Measurements from ENCODE around the gene ZNF618. TPM values are rescaled to one million over a fixed set of nuclear protein-coding genes. Genes with fewer than 3 reads are reported as not detected.

Gene ZNF618
- total and polyA plus RNA-seq, 2 experiments from 2014 or later = 12.1 to 22.1 TPM

DNA sequence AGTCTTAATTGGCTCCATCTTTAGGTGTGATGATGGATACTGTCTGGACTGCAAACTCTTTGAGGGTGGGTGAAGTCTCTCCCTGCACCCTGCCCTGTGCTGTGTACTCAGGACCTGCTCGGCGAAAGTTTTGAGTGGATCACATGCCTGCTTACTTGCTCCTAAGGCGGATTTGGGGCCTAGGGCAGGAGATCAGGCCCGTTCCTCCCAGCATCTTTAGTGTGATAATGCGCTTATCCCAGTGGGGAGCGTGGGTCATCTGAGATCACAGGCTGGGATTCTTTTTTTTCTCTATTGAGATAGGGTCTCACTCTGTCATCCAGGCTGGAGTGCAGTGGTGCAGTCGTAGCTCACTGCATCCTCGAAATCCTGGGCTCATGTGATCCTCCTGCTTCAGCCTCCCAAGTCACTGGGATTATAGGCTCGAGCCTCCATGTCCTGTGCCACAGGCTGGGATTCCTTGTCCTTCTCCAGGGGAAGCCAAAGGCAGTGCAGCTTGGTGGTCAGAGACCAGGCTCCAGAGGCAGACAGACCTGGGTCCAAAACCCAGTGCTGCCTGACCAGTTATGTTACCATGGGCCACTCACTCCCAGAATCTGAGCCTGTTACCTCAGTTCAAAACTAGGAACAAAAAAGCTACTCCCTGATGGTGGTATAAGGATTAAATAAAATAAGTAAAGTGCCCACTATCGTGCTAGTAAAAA, 59.7 kb downstream of the ZNF618 start (continued):
- TF ChIP-seq, protein P1, sequence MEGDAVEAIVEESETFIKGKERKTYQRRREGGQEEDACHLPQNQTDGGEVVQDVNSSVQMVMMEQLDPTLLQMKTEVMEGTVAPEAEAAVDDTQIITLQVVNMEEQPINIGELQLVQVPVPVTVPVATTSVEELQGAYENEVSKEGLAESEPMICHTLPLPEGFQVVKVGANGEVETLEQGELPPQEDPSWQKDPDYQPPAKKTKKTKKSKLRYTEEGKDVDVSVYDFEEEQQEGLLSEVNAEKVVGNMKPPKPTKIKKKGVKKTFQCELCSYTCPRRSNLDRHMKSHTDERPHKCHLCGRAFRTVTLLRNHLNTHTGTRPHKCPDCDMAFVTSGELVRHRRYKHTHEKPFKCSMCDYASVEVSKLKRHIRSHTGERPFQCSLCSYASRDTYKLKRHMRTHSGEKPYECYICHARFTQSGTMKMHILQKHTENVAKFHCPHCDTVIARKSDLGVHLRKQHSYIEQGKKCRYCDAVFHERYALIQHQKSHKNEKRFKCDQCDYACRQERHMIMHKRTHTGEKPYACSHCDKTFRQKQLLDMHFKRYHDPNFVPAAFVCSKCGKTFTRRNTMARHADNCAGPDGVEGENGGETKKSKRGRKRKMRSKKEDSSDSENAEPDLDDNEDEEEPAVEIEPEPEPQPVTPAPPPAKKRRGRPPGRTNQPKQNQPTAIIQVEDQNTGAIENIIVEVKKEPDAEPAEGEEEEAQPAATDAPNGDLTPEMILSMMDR (conservative IDR thresholded peaks at IDR 0.05; ENCODE audit: low read depth in 2 of 2) = no peak
- TF ChIP-seq, protein P2, sequence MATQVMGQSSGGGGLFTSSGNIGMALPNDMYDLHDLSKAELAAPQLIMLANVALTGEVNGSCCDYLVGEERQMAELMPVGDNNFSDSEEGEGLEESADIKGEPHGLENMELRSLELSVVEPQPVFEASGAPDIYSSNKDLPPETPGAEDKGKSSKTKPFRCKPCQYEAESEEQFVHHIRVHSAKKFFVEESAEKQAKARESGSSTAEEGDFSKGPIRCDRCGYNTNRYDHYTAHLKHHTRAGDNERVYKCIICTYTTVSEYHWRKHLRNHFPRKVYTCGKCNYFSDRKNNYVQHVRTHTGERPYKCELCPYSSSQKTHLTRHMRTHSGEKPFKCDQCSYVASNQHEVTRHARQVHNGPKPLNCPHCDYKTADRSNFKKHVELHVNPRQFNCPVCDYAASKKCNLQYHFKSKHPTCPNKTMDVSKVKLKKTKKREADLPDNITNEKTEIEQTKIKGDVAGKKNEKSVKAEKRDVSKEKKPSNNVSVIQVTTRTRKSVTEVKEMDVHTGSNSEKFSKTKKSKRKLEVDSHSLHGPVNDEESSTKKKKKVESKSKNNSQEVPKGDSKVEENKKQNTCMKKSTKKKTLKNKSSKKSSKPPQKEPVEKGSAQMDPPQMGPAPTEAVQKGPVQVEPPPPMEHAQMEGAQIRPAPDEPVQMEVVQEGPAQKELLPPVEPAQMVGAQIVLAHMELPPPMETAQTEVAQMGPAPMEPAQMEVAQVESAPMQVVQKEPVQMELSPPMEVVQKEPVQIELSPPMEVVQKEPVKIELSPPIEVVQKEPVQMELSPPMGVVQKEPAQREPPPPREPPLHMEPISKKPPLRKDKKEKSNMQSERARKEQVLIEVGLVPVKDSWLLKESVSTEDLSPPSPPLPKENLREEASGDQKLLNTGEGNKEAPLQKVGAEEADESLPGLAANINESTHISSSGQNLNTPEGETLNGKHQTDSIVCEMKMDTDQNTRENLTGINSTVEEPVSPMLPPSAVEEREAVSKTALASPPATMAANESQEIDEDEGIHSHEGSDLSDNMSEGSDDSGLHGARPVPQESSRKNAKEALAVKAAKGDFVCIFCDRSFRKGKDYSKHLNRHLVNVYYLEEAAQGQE (IDR thresholded peaks at IDR 0.05; ENCODE audit: unreplicated experiment) = no peak
- TF ChIP-seq POLR2AphosphoS5 (IDR thresholded peaks at IDR 0.05; ENCODE audit: low read depth) = no peak
- TF ChIP-seq, protein P3, sequence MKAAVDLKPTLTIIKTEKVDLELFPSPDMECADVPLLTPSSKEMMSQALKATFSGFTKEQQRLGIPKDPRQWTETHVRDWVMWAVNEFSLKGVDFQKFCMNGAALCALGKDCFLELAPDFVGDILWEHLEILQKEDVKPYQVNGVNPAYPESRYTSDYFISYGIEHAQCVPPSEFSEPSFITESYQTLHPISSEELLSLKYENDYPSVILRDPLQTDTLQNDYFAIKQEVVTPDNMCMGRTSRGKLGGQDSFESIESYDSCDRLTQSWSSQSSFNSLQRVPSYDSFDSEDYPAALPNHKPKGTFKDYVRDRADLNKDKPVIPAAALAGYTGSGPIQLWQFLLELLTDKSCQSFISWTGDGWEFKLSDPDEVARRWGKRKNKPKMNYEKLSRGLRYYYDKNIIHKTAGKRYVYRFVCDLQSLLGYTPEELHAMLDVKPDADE (IDR thresholded peaks at IDR 0.05) = no peak

DNA sequence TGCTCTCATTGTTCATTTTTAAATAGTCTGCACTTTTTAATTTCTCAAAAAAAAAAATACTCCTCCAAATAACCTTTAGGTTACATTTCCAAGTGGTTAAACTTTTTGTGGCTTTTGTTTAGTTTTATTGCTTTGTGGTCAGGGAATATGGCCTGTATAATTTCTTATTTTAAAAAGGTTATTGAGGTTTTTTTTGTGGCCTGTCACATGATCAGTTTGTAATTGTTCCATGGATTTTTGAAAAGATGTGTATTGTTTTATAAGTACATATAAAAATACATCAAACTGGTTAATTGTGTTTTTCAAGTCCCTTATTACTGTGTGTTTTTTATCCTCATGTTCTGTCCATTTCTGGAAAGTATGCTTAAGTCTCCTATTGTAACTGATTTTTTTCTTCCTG, 64.0 kb downstream of the ZNF618 start:
- no peaks in the 10 kb centered on the region; the same call in 1 of the 2 replicates for H4K20me1 ChIP-seq (replicated peaks; ENCODE audit: insufficient read depth)
- Mint-ChIP-seq H3K36me3 (ENCODE audit: low read depth) (no peaks in the 10 kb centered on the region), H3K4me3 (no peak overlapping the region), H3K27ac (no peak overlapping the region), H3K9me3 (no peaks in the 10 kb centered on the region), H3K27me3 (ENCODE audit: insufficient read depth, low read depth, poor library complexity) (peaks cover 2% of the 10 kb centered on the region), H3K4me1 (peaks cover 36% of the 10 kb centered on the region)
- no peaks in the 10 kb centered on the region for H3K36me3 ChIP-seq (ENCODE audit: insufficient read depth)
- H3K27me3 ChIP-seq (ENCODE audit: insufficient read depth) = no peaks in the 10 kb centered on the region
- DNase-seq (ENCODE audit: low spot score) (no peak), ATAC-seq (no peak)
- H3F3A ChIP-seq (replicated peaks; ENCODE audit: low read depth) = no peaks in the 10 kb centered on the region
- H3K4me2 ChIP-seq = no peak overlapping the region
- no peak overlapping the region for H2AFZ ChIP-seq
- H3K4me1 ChIP-seq (ENCODE audit: insufficient read depth) = peaks cover 18% of the 10 kb centered on the region
- H3K27ac ChIP-seq (ENCODE audit: low read depth) = no peak overlapping the region
- H3K9me2 ChIP-seq (ENCODE audit: insufficient read depth) = no peaks in the 10 kb centered on the region; the same call in 1 of the 2 replicates
- H3K4me3 ChIP-seq = no peak overlapping the region
- peaks cover 61% of the 10 kb centered on the region for H3K79me2 ChIP-seq (replicated peaks; ENCODE audit: insufficient read depth)
- TF ChIP-seq, protein P1 (conservative IDR thresholded peaks at IDR 0.05; ENCODE audit: low read depth in 2 of 2) = no peak
- no peak for TF ChIP-seq STAT1 (IDR thresholded peaks at IDR 0.05; ENCODE audit: unreplicated experiment)
- no peak for TF ChIP-seq EZH2phosphoT487 (IDR thresholded peaks at IDR 0.05; ENCODE audit: unreplicated experiment)
- no peak for TF ChIP-seq ZNF331 (CRISPR knock-in tag; IDR thresholded peaks at IDR 0.05; ENCODE audit: low read depth)
- TF ChIP-seq EZH2 (IDR thresholded peaks at IDR 0.05; ENCODE audit: low read depth, unreplicated experiment) = no peak
- TF ChIP-seq, protein P2 (IDR thresholded peaks at IDR 0.05; ENCODE audit: unreplicated experiment) = no peak
- TF ChIP-seq, protein P3 (IDR thresholded peaks at IDR 0.05) = no peak
- no peak for TF ChIP-seq POLR2AphosphoS5 (IDR thresholded peaks at IDR 0.05; ENCODE audit: low read depth)
- TF ChIP-seq ZNF114 (CRISPR knock-in tag; IDR thresholded peaks at IDR 0.05) = no peak
- TF ChIP-seq JUNB (IDR thresholded peaks at IDR 0.05; ENCODE audit: unreplicated experiment) = no peak
- no peak for TF ChIP-seq NANOG (IDR thresholded peaks at IDR 0.05; ENCODE audit: borderline replicate concordance)
- TF ChIP-seq CREB1 (CRISPR knock-in tag; IDR thresholded peaks at IDR 0.05; ENCODE audit: low read depth) = no peak
